GM18519 (cell line): Measurements from ENCODE around the gene MYH9.
"Not testable (repeated sequence)": the region's sequence is repeated elsewhere in the genome, so short reads cannot be mapped to it uniquely, and the experiment has no call there.

Source experiments
- ATAC-seq: cut with Tn5 transposase; IDR thresholded peaks from one replicate; pipeline ENCODE4 v1.9.1; 2021; ENCODE audit warnings: mild to moderate bottlenecking, moderate library complexity; ENCODE audit not compliant: unreplicated experiment, low FRiP score

Gene MYH9

DNA sequence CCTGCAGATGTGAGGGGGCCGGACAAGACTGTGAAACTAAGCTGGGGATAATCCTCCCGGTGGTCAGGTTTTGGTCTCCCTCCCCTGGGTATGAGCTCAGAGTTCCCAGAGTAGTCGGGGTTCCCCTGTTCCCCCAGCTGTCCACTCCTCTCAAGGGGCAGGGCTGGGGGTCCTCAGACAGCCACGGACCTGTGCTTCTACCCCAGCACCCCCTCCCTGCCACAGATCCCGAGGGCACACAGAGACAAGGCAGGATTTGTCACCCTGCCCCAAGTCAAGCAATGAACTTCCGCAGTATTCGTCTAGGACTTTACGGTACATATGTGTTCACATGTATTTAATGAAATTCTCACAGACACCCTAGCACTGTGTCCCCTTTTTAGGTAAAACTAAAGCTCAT lies 89.6 kb downstream of the MYH9 start:
- no peak for ATAC-seq

DNA sequence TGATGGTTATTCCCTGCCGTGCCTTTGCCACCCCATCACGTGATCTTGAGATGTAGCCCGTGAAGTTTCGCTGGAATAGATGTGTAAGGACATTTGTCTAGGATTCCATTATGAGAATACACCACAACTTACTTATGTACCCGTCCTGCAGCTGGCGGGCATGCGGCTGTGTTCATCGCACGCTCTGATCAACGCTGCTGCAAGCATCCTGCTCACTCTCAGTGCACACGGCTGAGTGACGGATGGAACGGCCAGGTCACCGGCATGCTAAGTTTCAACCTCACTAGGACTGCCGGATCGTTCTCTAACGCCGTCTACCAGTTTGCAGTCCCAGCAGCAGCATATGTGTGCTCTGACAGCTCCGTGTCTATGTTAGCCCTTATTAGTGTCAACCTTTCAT lies 90.2 kb downstream of the MYH9 start:
- ATAC-seq, result no peak

- no peak for ATAC-seq
Measured at GRCh38 chr22:36296690-36297089, 91.1 kb downstream of the MYH9 start.

DNA sequence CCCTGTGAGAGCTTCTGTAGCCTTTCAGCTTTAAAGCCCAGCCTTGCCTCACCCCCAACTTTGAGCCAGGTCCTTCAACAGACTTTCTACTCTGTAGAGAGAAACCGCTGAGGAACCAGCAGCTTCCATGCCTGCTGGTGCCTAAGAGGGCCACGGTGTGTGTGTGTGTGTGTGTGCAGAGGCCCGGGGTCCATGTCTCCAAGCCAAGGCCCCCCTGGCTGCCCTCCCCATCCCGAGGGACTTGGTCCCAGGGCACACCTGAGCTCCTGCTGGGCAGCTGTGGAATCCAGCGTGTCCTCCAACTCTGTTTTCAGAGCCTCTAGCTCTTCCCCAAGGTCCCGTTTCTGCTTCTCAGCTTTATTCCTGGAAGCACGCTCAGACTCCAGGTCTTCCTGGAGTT lies 92.5 kb downstream of the MYH9 start:
- ATAC-seq, result no peak

DNA sequence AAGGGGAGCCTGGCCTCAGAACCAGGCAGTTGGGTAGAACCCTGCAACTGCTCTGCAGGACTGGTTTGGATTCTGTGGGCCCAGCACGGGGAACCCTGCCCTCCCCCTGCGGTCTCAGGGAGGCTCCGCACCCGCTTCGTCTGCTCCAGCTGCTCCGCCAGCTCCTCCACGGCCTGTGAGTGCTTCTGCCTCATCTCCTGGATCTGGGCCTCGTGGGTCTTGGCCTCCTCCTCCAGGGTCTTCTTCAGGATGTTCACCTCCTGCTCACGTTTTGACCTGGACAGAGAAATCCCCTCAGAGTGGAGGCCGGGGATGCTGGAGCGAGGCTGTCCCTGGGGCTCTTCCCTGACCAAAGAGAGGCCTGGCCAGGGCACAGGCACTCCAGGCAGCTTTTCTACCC lies 93.0 kb downstream of the MYH9 start:
- ATAC-seq, result no peak

GRCh38 chr22:36294293-36294620 lies 93.5 kb downstream of the MYH9 start:
- ATAC-seq, result no peak

DNA sequence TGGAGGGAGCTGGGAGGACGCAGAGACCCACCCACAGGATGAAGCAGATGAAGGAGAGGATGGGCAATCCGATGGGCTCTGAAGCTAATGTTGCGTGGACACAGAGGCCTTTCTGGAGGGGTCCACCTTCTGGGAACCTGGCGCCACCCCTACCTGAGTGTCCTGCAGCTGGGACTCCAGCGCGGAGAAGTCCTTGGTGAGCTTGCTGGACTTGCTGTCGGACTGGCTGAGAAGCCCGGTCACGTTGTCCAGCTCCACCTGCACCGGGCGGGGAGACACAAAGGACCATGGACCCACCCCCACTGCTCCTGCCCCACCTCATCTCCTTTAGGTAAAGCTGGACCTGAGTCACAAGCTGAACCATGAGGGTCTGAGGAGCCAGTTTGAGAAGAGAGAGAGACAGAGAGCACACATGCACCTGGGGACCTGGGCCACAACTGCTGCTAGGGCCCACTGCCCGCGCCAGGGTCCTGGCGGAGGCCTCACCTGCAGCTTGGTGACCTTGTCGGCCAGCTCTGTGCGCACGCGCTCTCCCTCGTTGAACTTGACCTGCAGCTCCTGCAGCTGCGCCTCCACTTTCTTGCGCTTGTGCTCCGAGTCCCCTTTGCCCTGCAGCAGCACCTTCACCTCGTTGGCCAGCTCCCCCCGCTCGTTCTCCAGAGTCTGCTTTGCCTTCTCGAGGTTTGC lies 94.0 kb downstream of the MYH9 start:
- ATAC-seq, result no peak

- no peak for ATAC-seq
Measured at GRCh38 chr22:36292823-36293530, 94.8 kb downstream of the MYH9 start.

DNA sequence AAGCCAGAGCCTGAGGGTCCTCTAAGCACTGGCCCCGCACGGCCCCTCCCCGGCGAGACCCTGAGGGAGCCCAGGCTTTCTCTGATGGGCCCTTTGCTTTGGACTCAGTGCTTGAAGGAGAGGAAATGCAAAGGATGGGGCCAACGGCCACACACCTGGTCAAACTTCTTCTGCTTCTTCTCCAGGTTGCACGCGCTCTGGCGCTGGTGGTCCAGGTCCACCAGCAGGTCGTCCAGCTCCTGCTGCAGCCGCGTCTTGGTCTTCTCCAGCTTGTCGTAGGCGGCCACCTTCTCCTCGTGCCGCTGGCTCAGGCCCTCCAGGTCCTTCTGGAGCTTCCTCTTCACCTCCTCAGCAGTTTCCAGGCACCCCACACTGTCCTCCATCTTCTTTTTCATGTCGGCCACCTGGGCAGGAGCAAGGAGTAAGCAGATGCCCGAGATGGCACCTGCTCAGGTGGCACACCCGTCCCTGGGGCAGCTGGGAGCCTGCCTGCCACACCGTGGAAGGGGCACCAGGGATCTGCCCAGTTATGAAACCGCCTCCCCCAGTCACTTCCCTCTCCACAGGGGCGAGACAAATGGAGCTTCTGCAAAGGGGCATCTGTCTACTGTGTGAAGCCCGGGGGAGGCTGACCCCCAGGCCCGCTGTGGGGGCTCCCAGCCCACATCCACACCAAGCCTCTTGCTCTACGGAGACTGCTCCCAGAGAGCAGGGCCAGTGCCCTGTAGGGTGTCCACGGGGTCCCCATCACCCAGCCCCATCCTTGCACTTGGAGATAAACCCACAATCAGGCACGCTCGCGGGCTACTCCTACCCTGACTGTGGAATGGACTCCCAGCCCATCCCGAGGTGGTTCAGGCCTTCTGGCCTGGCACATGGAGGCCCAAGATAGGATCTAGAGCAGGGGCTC lies 95.7 kb downstream of the MYH9 start:
- no peak for ATAC-seq

DNA sequence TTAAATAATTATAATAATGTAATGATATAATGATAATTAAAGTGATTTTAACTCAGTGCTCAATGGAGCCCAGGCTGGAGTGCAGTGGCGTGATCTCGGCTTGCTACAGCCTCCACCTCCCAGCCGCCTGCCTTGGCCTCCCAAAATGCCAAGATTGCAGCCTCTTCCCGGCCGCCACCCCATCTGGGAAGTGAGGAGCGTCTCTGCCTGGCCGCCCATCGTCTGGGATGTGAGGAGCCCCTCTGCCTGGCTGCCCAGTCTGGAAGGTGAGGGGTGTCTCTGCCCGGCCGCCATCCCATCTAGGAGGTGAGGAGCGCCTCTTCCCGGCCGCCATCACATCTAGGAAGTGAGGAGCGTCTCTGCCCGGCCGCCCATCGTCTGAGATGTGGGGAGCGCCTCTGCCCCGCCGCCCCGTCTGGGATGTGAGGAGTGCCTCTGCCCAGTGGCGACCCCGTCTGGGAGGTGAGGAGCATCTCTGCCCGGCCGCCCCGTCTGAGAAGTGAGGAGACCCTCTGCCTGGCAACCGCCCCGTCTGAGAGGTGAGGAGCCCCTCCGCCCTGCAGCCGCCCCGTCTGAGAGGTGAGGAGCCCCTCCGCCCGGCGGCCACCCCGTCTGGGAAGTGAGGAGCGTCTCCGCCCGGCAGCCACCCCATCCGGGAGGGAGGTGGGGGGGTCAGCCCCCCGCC lies 97.2 kb downstream of the MYH9 start:
- ATAC-seq, result not testable (repeated sequence)

DNA sequence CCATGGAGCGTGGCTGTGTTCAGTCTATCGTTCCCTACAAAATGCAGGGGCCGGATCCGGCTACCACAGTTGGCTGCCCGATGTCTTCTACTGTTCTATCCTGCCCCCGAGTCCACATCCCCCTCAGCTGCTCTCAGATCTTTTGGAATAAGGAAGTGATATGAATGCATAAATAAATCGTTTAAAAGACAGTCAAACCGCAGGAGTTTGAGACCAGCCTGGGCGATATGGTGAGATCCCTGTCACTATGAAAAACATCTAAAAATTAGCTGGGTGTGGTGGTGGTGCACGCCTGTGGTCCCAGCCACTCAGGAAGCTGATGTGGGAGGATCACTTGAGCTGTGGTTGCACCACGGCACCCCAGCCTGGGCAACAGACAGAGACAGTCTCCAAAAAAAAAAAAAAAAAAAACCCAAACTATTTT lies 97.8 kb downstream of the MYH9 start:
- ATAC-seq, result not testable (repeated sequence)

DNA sequence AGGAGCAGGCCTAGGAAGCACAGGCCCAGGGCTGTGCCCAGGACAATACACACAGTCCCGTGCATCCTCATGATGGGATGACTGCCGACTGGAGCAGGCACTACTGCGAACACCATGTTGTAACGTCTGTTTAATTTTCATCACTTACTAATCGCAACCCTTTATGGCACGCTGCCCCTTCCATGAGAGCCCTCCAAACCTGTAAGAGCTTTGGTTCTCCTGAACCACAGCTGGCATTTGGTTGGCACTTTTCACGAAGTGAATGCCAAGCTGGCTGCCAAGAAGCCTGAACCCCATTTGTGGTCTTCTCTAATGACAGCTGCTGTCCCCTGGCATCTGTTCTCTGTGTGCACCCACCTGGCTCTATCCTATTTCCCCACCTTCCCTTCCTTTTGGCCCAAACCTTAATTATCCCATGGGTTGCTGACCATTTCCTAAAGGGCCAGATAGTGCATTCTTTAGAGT lies 98.3 kb downstream of the MYH9 start:
- no peak for ATAC-seq

DNA sequence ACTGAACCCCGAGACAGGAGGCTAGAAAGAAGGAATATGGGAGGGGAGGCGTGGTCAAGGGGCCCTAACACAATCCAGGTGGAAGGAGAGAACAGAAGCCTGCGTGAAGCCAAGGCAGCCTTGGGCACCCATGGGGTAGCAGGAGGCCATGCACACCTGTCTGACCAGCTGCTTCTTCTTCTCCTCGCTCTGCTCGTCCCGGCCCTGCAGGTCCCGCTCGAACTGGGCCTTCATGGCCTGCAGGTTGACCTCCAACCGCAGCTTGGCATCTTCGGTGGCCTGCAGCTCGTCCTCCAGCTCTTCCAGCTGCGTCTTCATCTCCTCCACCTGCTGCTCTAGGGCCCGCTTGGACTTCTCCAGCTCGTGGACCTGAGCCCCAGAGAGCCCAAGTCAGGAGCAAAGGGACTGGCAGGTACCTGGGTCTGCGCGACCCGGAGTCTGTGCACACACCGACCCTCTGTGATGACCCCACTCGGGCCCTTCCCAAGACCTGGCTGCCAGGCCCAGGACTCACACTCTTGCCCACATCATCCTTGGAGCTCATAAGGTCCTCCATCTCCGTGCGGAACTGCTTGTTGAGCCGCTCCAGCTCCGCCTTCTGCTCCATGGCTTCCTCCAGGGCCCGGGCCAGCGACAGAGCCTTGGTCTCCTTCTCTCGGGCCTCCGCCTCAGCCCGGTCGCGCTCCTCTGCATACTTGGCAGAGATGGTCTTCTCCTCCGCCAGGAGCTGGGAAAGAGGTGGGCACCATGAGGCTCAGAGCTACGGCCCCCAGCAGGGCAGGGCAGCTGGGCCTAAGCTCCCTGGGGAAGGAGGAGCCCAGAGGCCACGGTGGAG lies 99.0 kb downstream of the MYH9 start:
- no peak for ATAC-seq

- ATAC-seq, result no peak
Measured at GRCh38 chr22:36287881-36288515, 99.8 kb downstream of the MYH9 start.

- ATAC-seq, result no peak
Measured at GRCh38 chr22:36286096-36286957, 101.4 kb downstream of the MYH9 start.

DNA sequence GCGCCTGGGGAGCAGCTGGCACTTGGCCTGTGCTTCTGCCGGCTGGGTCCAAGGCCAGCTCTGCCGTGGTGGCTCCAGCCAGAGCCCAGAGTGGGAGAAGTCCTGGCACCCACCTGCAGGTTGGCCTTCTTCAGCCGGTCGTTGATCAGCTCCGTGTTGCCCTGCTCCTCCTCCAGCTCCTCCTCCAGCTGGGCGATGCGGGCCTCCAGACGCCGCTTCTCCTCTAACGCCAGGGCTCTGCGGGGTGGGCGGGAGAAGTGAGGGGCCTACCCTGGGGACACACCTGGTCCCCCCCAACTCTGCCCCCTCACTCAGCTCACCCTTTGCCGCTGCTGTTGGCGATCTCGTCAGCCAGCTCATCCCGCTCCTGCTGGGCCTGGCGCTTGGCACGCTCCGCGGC lies 102.2 kb downstream of the MYH9 start:
- no peak for ATAC-seq

DNA sequence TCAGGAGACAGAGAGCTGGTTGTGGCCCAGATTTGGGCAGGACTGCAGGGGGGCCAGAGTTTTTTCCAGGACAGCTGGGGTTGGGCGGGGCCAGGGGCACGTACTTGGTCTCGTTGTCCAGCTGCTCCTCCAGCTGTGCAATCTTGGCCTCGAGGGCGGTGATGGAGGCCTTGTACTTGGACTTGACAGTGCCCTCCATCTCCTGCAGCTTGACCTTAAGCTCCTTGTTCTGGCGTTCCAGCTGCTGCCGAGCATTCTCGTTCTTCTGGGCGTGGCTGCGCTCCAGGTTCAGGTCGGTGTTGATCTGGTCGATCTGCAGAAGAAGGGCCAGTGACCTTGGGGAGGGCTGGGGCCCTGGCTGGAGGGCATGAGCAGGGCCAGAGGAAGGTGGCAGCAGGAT lies 102.8 kb downstream of the MYH9 start:
- ATAC-seq, result no peak

DNA sequence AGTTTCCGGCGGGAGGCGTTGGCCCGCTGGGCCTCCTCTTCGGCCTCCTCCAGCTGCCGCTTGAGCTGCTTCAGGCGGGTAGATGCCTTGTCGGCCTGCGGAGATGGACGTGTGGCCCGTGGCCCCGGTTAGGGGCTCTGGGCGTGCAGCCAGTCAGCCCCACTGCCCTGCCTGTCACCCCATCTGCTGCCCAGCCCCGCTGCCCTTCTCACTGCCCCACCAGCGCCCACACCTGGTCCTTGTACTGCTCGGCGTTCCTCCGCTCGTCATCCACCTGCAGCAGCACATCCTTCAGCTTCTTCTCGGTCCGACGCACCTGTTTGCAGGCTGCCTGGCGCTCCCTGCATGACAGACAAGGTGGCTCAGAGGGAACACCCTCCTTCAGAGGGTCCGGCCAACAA lies 103.6 kb downstream of the MYH9 start:
- ATAC-seq, result no peak
